Heart left ventricle (tissue), 13 donors: ENCODE results near the gene TET1.

Experiments used
- POLR2A ChIP-seq, 2 donors: fragments of 450-650 bp; IDR thresholded peaks; one replicate each; pipeline ENCODE4 v1.6.1; 2017; ENCODE audit warnings: antibody characterized with exemption in 2 of 2, mild to moderate bottlenecking in 2 of 2, moderate library complexity in 2 of 2
- TF ChIP-seq, protein P1 (sequence below), 12 donors: fragments of 200-600 bp; sonication (generic) in 4 of 12; IDR thresholded peaks; one replicate each; pipeline versions ENCODE4 v1.5.0 to v1.8.0; 2018 to 2022; ENCODE audit warnings: antibody characterized with exemption in 12 of 12, mild to moderate bottlenecking in 5 of 12
- donor health status: ischemic (EF 13 %, LVEDD 7.1; RV severe dilation, severe dysfunction).
- donor health status: DM: no; HTN: yes; CAD: no.
- donor health status: DM: no; HTN: no; CAD: no.
- donor health status: ischemic (EF 25% LVEDD 6.9; RV normal size, moderate dysfunction).
- donor health status: ischemic (EF 25% LVEDD 5.7; RV mildly dilated, moderate dysfunction).
- donor health status: ischemic (EF 35%, LVEDD 5.7; RV mildly dilated, moderate dysfunction).
- donor health status: nonischemic (EF 11% LVEDD 7.7; RV severe dilation, severe dysfunction).
- donor health status: DM: yes; HTN: yes; CAD: no.
- donor health status: PGD.
- donor health status: ischemic (EF 29% LVEDD 5.4; RV normal size, mild dysfunction).
- donor health status: nonischemic (EF 23%, LVEDD 6.1; RV moderate dilation, normal function).

DNA sequence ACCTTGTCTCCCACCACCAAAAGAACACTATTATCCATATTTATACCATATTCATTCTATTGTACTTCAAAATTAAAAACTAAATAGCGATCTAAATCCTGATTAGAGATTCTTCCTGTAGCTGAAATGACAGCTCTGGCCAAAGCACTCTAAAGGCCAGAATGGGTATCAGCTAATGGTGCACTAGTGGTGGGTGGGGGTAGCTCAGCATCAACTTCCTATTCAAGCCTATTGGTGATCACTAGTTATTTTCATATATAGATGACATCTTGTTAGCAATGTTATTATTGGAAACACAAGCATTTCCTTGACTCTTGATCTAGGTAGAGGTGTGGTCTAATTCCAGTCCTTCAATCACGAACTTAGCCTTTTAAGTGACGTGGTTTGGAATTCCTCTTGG, 43.6 kb downstream of the TET1 start:
- TF ChIP-seq POLR2A (IDR thresholded peaks at IDR 0.05), result no peak
- TF ChIP-seq, protein P1, sequence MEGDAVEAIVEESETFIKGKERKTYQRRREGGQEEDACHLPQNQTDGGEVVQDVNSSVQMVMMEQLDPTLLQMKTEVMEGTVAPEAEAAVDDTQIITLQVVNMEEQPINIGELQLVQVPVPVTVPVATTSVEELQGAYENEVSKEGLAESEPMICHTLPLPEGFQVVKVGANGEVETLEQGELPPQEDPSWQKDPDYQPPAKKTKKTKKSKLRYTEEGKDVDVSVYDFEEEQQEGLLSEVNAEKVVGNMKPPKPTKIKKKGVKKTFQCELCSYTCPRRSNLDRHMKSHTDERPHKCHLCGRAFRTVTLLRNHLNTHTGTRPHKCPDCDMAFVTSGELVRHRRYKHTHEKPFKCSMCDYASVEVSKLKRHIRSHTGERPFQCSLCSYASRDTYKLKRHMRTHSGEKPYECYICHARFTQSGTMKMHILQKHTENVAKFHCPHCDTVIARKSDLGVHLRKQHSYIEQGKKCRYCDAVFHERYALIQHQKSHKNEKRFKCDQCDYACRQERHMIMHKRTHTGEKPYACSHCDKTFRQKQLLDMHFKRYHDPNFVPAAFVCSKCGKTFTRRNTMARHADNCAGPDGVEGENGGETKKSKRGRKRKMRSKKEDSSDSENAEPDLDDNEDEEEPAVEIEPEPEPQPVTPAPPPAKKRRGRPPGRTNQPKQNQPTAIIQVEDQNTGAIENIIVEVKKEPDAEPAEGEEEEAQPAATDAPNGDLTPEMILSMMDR (IDR thresholded peaks at IDR 0.05), result no peak
